Embryonic facial prominence (tissue), 1 donor: ENCODE data around the gene TNNI3.
A peak's percentile ranks its signal among the peaks of the same experiment; 100 is the strongest.
"Not testable (repeated sequence)": the region's sequence is repeated elsewhere in the genome, so short reads cannot be mapped to it uniquely, and the experiment has no call there.

Source experiments
- DNase-seq: peaks from one replicate; pipeline ENCODE4 v3.0.0-alpha.2; 2016; ENCODE audit errors: extremely low spot score

Gene TNNI3

DNA sequence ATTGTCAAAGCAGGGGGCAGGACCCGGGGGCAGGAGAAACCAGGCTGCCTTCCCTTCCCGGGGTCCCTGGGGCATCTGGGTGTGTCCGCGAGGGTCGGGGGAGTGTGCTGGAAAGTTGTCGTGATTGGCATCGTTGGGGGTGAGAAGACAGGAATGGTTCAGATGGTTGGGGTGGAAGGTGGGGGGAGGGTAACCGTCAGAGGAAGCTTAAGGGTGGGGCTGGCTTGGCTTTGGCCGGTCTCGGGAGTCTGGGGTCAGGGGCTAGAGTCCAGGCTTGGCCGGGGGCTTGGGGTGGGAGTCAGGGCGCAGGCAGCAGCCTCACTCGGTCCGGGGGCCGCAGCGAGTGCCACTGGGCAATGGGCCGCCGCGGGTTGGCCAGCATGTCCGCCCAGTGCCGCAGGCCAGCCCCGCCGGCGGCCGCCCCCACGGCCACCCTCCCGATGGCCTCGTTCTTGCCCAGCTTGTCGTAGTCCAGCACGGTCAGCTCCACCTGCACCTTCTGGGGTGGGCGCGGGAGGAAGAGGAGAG lies 15.7 kb upstream of the TNNI3 start:
- no peak for DNase-seq

DNA sequence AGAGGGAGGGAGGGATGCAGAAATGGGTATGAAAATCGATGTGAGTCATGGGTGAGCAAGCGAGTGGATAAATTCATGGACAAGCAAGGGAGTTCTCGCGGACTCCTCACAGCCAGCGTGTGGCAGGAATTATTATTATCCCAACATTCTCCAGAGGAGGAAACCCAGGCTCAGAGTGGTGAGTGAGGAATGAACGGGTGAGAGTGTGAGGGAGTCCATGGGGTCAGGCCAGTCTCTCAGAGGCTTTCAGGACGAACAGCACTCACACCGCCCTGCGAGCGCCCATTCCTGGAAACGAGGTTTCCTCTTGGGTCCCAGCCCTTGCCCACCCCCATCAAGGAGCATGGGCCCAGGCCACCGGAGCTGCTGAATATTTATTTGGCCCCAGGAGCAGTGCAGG lies 15.2 kb upstream of the TNNI3 start:
- DNase-seq, result no peak

DNA sequence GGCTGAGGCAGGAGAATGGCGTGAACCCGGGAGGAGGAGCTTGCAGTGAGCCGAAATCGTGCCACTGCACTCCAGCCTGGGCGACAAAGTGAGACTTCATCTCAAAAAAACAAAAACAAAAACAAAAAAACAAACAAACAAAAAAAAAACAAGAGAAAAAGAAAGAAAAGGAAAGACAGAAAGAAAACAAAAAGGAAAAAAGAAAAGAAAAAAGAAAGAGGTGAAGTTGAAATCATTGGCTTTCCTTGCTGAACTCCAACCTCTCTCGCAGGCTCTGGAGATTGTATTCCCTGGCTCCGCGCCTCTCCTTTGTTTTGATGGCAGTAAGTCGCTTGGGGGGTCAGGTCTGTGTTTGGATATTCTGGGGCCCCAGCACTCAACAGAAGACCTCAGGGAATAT lies 14.8 kb upstream of the TNNI3 start:
- not testable (repeated sequence) for DNase-seq

DNA sequence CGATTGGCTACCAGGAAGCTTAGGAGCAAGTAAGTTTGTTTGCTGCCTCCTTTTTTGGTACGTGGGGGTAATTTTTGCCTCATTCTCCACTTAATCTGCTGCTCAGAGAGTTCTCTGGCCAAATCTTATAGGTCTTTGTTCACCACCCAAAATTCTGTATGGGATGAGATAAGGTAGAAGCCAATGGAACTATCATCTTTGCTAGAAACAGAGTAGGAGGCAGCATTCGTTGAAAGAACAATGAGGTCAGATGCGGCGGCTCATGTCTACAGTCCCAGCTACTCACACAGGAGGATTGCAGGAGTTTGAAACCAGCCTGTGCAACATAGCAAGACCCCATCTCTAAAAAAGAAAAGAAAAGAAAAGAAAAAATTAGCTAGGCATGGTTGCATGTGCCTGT lies 13.9 kb upstream of the TNNI3 start:
- DNase-seq, result no peak

DNA sequence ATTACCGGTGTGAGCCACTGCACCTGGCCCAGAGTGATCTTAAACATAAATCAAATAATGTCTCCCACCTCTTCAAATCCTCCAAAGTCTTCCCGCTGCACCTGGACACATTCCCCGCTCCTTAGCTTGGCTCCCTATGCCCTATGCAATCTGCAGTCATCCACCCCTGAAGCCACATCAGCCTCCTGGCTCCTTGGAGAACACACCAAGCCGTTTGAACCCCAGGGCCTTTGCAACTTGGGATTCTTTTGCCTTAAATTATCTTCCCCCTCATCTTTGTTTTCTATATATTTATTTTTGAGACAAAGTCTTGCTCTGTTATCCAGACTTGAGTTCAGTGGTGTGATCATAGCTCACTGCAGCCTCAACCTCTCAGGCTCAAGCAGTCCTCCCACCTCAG lies 11.6 kb upstream of the TNNI3 start:
- no peak for DNase-seq

DNA sequence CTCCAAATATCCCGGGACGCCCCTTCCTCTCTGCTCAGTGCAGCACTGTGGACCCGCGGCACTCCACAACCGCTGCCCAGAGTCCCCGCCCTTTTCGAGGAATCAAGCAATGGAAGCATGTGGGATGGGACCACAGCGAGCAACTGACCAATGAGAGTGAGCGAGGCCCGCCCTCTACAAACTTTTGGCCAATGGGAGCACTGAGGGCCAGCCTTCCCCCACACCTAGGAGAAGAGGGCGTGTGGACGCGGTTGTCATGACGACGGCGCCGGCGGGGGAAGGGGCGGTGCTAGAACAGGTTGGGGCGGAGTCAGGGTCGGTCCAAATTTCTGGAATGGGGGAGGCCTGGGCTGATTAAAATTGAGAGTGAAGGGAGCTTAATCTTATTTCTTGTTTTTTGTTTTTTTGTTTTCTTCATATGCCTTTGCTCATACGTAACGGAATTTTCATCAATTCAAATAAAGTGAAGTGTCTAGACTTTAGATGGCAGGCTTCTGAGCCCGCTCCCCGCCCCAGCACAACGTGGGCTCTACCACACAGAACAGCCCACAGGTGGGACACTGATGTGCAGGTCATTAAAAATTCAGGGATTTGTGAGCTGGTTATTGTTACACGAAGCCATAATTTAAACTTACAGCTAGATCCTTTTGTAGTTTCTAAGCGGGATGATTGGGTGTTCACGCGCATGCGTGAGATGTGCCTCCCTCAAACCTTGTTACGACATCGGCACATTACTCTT lies 9.2 kb upstream of the TNNI3 start, which contains the start of gene DNAAF3:
Gene DNAAF3, minus strand, starts transcription at position 84 of the 739 bp plus-strand sequence. CDS start 200 bp downstream, outside the sequence.
- DNase-seq, result peak; percentile 89

DNA sequence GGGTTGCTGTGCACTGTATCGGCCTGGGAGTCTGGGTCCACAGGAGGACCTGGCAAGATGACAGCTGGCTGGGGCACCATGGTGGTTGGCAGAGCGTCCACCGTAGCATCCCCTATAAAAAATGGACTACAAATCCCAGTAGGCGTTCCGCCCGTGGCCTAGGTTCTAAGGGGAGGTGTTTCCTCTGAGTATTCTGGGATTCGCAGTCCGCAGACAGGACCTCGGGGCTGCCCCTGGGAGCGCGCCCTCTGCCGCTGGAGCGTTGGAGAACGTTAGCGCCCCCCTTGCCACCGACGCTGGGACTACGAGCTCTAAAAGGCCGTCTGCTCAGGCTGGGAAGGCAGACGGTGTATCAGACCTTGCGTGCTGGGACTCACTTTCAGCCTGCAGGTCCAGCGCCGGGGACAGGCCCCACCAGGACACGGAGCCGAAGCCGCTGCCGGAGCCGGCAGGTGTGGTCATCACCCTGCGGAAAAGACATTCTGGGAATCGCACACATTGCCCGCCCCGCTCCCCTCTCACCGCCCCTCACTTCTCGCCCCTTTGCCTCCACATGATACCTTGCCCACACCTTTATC lies 8.5 kb upstream of the TNNI3 start:
- no peak for DNase-seq

DNA sequence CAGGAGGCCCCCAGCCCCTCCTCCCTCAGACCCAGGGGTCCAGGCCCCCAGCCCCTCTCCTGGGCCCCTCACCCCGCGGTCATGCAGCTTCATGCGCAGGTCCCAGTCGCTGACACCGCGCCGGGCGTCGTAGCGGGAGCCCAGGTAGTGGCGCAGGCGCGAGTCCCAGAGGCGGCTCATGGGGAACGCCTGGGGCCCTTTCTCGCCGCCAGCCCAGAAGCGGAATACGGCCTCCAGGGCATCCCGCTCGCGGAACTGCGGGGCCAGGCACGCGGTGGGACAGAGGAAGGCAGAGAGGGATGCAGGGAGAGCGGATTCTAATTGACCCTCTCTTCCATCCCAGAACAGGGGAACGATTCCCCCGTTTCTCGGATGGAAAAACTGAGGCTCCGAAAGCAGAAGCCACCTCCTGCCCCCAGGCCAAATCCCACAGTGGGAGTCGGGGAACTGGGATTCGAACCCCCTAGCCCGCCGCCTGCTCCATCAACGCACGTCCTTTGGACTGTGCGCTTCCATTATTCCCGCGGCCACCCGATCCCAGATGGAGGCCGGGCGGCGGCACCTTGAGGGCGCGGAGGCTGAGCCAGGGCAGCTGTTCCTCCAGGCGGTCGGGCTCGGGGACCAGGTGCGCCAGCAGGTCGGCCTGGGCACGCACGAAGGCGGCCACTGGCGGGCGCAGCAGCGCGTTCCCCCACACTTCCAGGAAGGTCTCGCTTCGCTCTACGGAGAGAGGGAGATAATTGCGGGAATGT lies 4.2 kb upstream of the TNNI3 start:
- no peak for DNase-seq

DNA sequence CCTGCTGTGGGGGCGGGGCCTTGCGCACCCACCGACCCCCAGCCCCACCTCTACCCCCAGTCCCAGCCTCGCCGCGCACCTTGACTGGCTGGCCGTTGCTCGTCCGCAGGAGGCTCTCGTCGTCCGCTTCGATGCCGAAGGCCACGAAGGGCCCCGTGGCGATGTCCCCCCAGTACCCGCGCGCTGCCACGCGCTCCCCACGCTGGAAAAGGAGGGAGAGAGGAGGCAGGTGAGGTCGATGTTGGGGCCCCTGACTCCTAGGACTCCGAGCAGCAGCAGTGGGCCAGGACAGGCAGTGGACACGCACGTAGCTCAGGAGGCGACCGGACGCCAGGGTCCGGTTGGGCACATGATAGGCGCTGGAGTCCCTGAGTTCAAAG lies 3.4 kb upstream of the TNNI3 start:
- no peak for DNase-seq

DNA sequence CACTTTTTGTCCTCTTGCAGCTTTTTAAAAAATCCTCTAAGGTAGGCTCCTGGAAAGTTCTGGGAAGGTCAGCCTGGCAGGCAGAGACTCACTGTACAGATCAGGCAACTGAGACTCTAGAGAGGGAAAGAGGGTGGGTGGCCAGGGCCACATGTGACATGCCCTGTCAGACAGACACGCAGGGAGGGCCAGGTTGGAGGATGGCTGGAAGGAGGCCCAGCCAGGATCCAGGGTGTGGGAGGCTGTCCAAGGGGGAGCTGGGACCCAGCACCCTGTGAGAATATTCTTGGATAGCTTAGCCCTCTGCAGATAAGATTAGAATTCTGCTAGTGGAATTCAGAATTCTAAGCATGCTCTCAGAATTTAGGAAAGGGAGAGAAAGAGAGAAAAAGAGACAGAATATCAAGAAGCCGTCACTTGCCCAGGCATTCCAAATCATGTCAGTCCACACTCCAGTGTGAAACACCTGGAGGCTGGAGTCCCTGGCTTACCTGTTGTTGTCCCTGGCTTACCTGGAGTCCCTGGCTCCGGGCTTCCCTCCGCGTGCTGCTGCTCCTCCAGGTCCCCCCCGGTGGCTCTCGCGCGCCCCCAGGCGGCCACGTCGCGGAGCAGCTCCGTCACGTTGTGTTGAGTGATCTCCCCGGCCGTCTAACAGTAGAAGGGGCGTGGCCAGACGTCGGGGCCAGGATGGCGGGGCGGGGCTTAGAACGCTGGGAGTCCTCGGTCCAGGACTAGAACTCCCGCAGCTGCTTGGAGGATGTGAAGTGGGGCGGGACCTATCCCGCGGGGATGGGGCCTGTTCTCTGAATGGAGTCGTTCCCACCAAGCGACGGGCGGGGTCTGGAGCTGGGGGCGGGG lies 2.8 kb upstream of the TNNI3 start:
- no peak for DNase-seq

DNA sequence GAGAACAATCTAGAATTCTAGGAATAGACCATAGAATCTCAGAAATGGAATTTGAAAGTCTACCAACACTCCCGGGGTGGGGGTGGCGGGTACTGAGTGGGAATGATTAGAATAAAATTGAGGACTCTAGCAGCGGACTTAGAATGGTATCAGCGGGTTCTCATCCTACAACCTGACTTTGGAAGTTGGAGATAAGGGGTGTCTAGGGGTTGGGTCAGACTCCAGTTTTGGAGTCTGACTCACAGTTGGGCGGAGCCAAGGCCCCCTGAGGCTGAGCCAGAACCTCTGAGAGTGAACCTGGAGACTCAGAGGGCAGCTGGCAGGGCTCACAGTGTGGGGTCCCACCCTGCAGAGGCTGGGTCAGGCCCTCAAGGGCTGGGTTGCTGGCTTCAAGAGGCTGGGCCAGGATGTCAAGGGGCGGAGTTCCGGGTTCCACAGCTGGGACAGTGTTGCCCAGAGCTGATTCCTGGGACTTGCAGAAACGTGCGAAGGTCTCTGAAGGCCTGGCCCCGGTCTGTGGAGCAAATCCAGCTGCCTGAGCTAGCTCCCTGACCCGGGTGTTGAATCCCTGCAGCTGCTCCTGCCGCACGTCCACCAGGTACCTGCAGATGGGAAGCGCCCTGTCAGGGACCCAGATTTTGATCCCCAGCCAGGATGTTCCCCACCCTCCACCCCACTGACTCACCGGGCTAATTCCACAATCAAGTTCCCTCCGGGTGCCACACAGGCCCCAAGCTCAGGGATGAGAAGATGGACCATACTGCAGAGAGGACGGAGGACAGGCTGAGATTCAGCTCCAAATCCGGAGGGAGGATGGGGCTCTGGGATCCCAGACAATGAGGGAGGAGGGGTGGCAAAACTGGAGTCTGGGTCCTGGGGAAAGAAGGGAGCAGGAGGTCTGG lies 1.6 kb upstream of the TNNI3 start:
- DNase-seq, result no peak

DNA sequence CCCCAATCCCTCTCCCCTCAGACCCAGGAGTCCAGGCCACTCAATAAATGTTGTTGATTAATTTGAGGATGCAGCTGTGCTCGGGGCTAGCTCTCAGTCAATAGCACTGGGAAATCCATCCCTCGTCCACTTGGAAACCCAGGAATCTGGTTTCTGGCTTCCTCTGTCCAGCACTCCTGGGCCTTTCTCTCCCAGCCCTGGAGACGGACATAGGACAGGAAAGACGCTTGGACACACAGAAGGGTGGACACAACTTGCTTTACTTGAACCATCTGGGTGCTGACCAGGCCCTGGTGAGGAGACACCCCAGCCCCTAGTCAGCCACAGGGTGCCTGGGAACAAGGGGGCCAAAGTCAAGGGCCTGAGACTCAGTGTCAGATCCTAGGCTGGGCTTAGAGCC lies 891 bp upstream of the TNNI3 start:
- no peak for DNase-seq

DNA sequence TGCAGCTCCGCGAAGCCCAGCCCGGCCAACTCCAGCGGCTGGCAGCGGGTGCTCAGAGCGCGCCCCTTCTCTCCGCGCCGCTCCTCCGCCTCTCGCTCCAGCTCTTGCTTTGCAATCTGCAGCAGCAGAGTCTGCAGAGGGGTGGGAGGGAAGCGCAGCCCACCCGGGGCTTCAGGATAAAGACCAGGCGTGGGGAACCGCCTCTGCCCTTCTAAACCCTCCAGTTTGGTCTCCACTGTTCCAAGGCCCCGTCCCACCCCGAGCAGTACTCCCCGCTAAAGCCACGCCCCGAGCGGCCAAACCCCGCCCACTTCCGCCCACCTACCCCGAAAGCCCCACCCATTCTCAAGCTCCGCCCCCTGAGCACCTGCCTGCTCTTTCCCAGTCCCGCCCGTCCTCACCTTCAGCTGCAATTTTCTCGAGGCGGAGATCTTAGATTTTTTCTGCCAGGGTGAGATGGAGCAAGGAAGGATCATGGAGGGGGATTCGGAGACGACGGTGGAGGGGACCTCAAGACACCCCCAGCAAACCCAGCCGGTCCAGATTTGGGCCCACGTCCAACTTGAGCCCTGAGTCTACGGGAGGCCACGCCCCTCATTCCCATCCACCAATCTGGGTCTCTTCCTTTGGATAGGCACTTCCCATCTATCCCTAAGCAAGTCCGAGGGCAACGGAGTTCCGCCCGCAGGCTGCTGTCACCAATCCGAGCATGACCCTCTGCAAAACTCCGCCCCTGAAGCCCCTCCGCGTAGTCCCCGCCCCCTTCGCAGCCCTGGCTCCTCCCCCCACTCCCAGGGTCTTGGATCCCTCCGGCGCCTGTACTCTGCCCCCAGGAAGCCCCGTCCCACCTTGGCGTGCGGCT lies 1.1 kb downstream of the TNNI3 start:
- no peak for DNase-seq

DNA sequence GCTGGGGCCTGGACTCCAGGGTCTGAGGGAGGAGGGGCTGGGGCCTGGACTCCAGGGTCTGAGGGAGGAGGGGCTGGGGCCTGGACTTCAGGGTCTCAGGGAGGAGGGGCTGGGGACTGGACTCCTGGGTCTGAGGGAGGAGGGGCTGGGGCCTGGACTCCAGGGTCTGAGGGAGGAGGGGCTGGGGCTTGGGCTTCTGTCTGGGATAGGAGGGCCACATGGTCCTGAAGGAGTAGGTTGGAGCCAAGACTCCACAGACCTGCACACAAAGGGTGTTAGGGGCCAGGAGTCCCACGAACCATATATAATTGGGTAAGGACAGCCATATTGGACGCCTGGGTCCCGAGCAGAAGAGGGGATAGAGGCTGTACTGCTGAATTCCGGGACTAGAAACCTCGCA lies 1.7 kb downstream of the TNNI3 start:
- not testable (repeated sequence) for DNase-seq

DNA sequence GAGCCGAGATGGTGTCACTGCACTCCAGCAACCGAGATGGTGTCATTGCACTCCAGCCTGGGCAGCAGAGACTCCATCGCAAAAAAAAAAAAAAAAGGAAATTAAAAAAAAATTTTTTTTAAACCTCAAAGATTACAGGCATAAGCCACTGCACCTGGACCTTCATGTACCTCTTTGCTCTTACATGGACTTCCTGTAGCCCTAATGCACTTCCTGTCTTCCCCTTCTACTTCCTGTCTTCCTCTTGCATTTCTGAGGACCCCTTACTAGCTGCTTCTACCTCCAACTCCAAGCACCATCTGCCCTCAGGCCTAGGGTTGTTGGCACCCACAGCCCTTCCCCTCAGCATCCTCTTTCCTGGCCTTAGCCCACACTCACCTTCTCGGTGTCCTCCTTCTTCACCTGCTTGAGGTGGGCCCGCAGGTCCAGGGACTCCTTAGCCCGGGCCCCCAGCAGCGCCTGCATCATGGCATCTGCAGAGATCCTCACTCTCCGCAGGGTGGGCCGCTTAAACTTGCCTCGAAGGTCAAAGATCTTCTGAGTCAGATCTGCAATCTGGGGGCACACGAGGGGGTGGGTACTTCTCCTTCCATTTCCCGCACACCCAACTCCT lies 3.8 kb downstream of the TNNI3 start:
- no peak for DNase-seq

DNA sequence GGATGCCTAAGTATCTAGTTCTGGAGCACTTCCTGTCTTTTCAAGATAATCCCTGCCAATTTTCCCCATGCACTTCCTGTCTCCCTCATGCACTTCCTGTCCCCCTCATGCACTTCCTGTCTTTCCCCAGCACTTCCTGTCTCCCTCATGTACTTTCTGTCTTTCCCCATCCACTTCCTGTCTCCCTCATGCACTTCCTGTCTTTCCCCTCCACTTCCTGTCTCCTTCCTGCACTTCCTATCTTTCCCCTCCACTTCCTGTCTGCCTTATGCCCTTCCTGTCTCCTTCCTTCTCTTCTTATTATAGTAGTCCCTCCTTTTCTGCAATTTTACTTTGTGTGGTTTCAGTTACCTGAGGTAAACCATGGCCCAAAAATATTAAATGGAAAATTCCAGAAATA lies 5.5 kb downstream of the TNNI3 start:
- no peak for DNase-seq

DNA sequence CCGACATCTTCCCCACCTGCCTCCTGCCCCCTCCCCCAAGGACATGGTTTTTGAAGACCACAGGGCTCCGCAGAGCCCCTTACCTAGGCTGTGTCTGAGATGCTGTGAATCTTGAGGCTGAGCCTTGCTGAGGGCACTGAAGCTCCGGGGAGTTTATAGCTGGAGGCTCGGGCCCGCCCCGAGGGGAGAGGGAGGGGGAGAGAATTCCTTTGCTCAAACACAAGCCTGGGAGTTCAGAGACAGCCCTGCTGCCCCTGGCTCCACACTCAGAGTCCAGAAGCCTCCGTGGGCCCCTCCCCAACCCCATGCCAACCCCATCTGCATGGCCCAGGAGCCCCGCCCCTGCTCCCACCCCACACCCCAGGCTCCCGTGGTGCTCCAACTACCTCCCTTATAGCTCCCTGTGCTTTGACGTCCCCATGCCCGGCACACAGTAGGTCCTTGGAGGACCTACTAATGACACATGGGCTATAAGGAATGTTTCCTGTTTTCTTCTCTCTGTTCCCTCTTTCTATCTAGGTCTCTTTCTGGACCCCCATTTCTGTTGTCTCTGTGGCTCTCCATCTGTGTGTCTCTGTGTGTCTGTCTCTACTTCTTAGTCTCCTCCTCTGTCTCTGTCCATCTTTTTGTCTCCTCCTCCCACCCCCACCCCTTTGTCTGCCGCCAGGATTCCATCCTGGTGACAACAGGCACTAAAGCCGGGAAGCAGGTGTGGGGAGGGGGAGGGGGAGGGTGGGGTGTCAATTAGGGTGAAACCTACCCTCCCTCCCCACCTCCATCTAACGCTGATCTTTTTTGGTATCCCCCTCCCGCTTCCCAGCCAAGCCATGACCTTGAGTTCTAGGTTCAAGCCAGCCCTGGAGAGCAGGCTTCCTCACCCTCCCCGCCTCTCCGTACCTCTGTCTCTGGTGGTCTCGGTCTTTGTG lies 8.2 kb downstream of the TNNI3 start, which contains the start of gene TNNT1:
Gene TNNT1, minus strand, starts transcription at position 129 of the 926 bp plus-strand sequence. CDS start 2,049 bp downstream, outside the sequence.
- no peak for DNase-seq
